OCI-LY7 (cell line): ENCODE results near the gene CEP112. TPM values are rescaled to one million over a fixed set of nuclear protein-coding genes. Genes with fewer than 3 reads are reported as not detected.

ENCODE experiments used
- BruUV-seq: library from RNA; stranded (reverse); fragments of 400-500 nt; replicated peaks from 2 replicates; lab custom pipeline; 2021; lab: Mats Ljungman, UMichigan
- CTCF ChIA-PET: fragments of 300-600 bp; sonication (Branson Sonifier 250); formaldehyde crosslinking; loops from one replicate; lab custom pipeline; 2022; ENCODE audit warnings: antibody characterized with exemption; ENCODE audit not compliant: unreplicated experiment; lab: Charles Lee
- POLR2A ChIA-PET: fragments of 300-600 bp; sonication (Branson Sonifier 250); formaldehyde crosslinking; loops from one replicate; lab custom pipeline; 2022; ENCODE audit warnings: antibody characterized with exemption; lab: Charles Lee
- DNase-seq: peaks from one replicate; pipeline ENCODE4 v3.0.0-alpha.2; 2015; ENCODE audit warnings: low spot score
- H2AFZ ChIP-seq: fragments of 200-600 bp; sonication (generic), shearing (Covaris generic); 2 replicates; pipeline ENCODE4 v1.6.1; 2014; ENCODE audit warnings: mild to moderate bottlenecking, antibody characterized with exemption, low read length, moderate library complexity
- H3K27ac ChIP-seq: fragments of 200-600 bp; sonication (generic); 2 replicates; pipeline ENCODE4 v1.5.1; 2014; ENCODE audit warnings: mixed run types, low read depth, mild to moderate bottlenecking, moderate library complexity, low read length, inconsistent platforms; ENCODE audit not compliant: poor library complexity, severe bottlenecking
- H3K36me3 ChIP-seq: fragments of 200-600 bp; sonication (generic); 2 replicates; pipeline ENCODE4 v1.6.1; 2014; ENCODE audit warnings: mild to moderate bottlenecking, antibody characterized with exemption, low read length, moderate library complexity, mixed read lengths; ENCODE audit not compliant: insufficient read depth
- H3K4me1 ChIP-seq: fragments of 200-600 bp; sonication (generic); 2 replicates; pipeline ENCODE4 v1.5.1; 2014; ENCODE audit warnings: mild to moderate bottlenecking, low read length; ENCODE audit not compliant: insufficient read depth, poor library complexity, severe bottlenecking
- H3K4me2 ChIP-seq: fragments of 200-600 bp; sonication (generic); 2 replicates; pipeline ENCODE4 v1.6.1; 2014; ENCODE audit warnings: mild to moderate bottlenecking, low read length
- H3K4me3 ChIP-seq: fragments of 200-600 bp; sonication (generic); 2 replicates; pipeline ENCODE4 v1.5.1; 2014; ENCODE audit warnings: mild to moderate bottlenecking, low read depth, low read length; ENCODE audit not compliant: poor library complexity, severe bottlenecking
- H3K79me2 ChIP-seq: fragments of 200-600 bp; sonication (generic); 2 replicates; pipeline ENCODE4 v1.6.1; 2016; ENCODE audit warnings: low read depth, mild to moderate bottlenecking, low read length, moderate library complexity, mixed read lengths; ENCODE audit not compliant: insufficient read depth
- H3K9me2 ChIP-seq: fragments of 200-600 bp; sonication (generic); 2 replicates; pipeline ENCODE4 v1.6.1; 2016; ENCODE audit warnings: mild to moderate bottlenecking, low read length, mixed read lengths; ENCODE audit not compliant: insufficient read depth
- H3K9me3 ChIP-seq: fragments of 200-600 bp; sonication (generic); 2 replicates; pipeline ENCODE4 v1.6.1; 2014; ENCODE audit warnings: mild to moderate bottlenecking, mixed run types, low read length, mixed read lengths
- H4K20me1 ChIP-seq: fragments of 200-600 bp; sonication (generic); 2 replicates; pipeline ENCODE4 v1.6.1; 2014; ENCODE audit warnings: mild to moderate bottlenecking, antibody characterized with exemption, low read length, moderate library complexity, mixed read lengths; ENCODE audit not compliant: insufficient read depth
- EZH2phosphoT487 ChIP-seq: fragments of 200-600 bp; sonication (generic); IDR thresholded peaks from 2 replicates; pipeline ENCODE4 v1.6.1; 2018; ENCODE audit warnings: low read depth, borderline replicate concordance, mild to moderate bottlenecking, mixed run types, antibody characterized with exemption, low read length, moderate library complexity, mixed read lengths
- intact Hi-C: fragments of 100-400 bp; cut with micrococcal nuclease; formaldehyde crosslinking; loops from one replicate; pipeline ENCODE4 v1.10.0; 2022; ENCODE audit not compliant: unreplicated experiment
- total RNA-seq, 2 experiments: library from RNA; depleted of rRNA in 1 of 2; stranded (reverse); fragments of >200 nt in 1 of 2; shearing (Covaris generic) in 1 of 2; gene quantifications; 2 replicates each; pipeline ENCODE4 v1.2.3, GENCODE V29; 2014 to 2022
- TF ChIP-seq, protein P1 (sequence below): fragments of 200-600 bp; sonication (generic); conservative IDR thresholded peaks from 2 replicates; pipeline ENCODE4 v1.5.1; 2014; ENCODE audit warnings: mild to moderate bottlenecking, antibody characterized with exemption, low read length, moderate library complexity, mixed read lengths

The CEP112 gene
- total RNA-seq, 2 experiments from 2014 or later = 2.7 to 6.9 TPM

DNA sequence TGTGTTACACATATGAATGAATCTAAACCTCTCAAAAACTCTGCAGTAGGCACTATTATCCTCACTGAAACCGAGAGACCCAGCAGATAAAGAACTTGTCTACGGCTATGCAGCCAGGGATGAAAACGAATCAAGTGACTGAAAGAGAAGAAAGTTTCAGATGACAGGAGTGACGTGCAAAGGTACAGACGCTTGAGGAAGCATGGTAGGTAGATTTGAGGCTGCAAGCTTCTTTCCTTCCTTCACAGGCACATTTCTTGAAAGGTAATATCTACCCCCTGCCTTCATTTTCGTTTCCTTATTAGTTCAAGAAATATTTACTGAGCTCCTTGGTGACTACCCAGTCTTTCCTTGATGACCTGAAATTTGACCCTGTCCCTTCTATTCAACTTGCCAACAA lies 418.9 kb downstream of the CEP112 start:
- no peaks in the 10 kb centered on the region for H3K9me2 ChIP-seq
- no peaks in the 10 kb centered on the region for H3K9me3 ChIP-seq
- CTCF ChIA-PET = no interaction called here
- POLR2A ChIA-PET = no interaction called here
- no peaks in the 10 kb centered on the region for H3K4me1 ChIP-seq
- intact Hi-C loops = no loop called here
- DNase-seq = no peak
- H3K79me2 ChIP-seq = no peaks in the 10 kb centered on the region
- BruUV-seq = no TSS peak
- H3K36me3 ChIP-seq = no peaks in the 10 kb centered on the region
- H3K4me3 ChIP-seq = no peak overlapping the region
- TF ChIP-seq EZH2phosphoT487 = no peak
- TF ChIP-seq, protein P1, sequence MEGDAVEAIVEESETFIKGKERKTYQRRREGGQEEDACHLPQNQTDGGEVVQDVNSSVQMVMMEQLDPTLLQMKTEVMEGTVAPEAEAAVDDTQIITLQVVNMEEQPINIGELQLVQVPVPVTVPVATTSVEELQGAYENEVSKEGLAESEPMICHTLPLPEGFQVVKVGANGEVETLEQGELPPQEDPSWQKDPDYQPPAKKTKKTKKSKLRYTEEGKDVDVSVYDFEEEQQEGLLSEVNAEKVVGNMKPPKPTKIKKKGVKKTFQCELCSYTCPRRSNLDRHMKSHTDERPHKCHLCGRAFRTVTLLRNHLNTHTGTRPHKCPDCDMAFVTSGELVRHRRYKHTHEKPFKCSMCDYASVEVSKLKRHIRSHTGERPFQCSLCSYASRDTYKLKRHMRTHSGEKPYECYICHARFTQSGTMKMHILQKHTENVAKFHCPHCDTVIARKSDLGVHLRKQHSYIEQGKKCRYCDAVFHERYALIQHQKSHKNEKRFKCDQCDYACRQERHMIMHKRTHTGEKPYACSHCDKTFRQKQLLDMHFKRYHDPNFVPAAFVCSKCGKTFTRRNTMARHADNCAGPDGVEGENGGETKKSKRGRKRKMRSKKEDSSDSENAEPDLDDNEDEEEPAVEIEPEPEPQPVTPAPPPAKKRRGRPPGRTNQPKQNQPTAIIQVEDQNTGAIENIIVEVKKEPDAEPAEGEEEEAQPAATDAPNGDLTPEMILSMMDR = no peak
- no peak overlapping the region for H3K27ac ChIP-seq
- no peak overlapping the region for H3K4me2 ChIP-seq
- H4K20me1 ChIP-seq = no peaks in the 10 kb centered on the region
- H2AFZ ChIP-seq = no peak overlapping the region

DNA sequence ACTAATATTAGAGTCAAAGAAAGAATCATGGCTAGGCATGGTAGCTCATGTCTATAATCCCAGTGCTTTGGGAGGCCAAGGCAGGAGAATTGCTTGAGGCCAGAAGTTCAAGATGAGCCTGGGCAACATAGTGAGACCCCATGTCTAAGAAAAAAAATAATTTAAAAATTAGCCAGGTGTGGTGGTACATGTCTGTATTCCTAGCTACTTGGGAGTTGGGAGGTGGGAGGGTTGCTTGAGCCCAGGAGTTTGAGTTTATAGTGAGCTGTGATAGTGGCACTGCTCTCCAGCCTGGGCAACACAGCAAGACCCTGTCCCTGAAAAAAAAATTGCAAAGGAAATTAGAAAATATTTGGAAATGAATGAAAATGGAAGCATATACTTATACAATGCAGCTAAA lies 420.2 kb downstream of the CEP112 start:
- Histone ChIP-seq H3K9me3 (no peaks in the 10 kb centered on the region), H3K36me3 (no peaks in the 10 kb centered on the region), H2AFZ (no peak overlapping the region), H3K79me2 (no peaks in the 10 kb centered on the region), H3K4me1 (no peaks in the 10 kb centered on the region), H3K9me2 (no peaks in the 10 kb centered on the region), H3K27ac (no peak overlapping the region), H3K4me3 (no peak overlapping the region), H4K20me1 (no peaks in the 10 kb centered on the region), H3K4me2 (no peak overlapping the region)
- TF ChIP-seq EZH2phosphoT487 = no peak
- TF ChIP-seq, protein P1 = no peak
- CTCF ChIA-PET = no interaction called here
- intact Hi-C loops = no loop called here
- DNase-seq = no peak
- POLR2A ChIA-PET = interaction anchor here (0.7 to 1.5 kb wide), 2 partner anchors 14 to 1168 kb away, joined by 3 read pairs; no protein-coding TSS in a partner anchor
- no TSS peak for BruUV-seq

DNA sequence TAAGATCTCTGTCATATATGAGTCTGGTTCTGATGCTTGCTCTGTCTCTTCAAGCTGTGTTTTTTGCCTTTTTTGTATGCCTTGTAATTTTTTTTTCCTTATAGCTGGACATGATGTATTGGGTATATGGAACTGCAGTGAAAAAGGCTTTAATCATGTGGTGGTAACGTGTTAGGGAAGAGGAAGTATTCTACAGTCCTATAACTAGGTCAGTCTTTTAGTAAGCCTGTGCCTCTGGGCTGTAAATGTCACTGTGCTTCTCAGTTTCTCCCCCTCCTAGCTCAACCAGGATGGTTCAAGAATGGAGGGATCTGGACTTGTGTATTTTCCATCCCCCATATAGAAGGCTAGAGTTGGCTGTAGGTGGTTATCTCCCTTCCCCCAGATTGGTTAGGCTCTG lies 428.1 kb downstream of the CEP112 start:
- ChIA-PET POLR2A (no interaction called here), CTCF (no interaction called here)
- intact Hi-C loops = no loop called here
- H3K4me3 ChIP-seq = no peak overlapping the region
- no peak overlapping the region for H3K27ac ChIP-seq
- no peaks in the 10 kb centered on the region for H3K9me3 ChIP-seq
- H3K79me2 ChIP-seq = no peaks in the 10 kb centered on the region
- TF ChIP-seq EZH2phosphoT487 = no peak
- TF ChIP-seq, protein P1 = no peak
- no peaks in the 10 kb centered on the region for H3K9me2 ChIP-seq
- H3K4me2 ChIP-seq = no peak overlapping the region
- H3K36me3 ChIP-seq = no peaks in the 10 kb centered on the region
- no TSS peak for BruUV-seq
- DNase-seq = no peak
- H4K20me1 ChIP-seq = no peaks in the 10 kb centered on the region
- no peaks in the 10 kb centered on the region for H3K4me1 ChIP-seq
- H2AFZ ChIP-seq = no peak overlapping the region
